HepG2 (cell line): ENCODE measurements around the gene WSB1. TPM values are rescaled to one million over a fixed set of nuclear protein-coding genes. Genes with fewer than 3 reads are reported as not detected.

Experiments used
- AGO2 ChIP-seq: fragments of 200-400 bp; formaldehyde crosslinking; optimal IDR thresholded peaks from 2 replicates; pipeline ENCODE3; 2017; ENCODE audit warnings: mild to moderate bottlenecking, low read depth, low read length, moderate library complexity
- DMAP1 ChIP-seq: IDR thresholded peaks from 2 replicates; pipeline ENCODE4 v1.6.1; 2016
- IRX3 ChIP-seq: sonication (generic); formaldehyde crosslinking; IDR thresholded peaks from 2 replicates; pipeline ENCODE4 v1.8.1; 2023; ENCODE audit warnings: mild to moderate bottlenecking, low read depth, missing genetic modification reagents, borderline replicate concordance
- KLF13 ChIP-seq: sonication (generic); formaldehyde crosslinking; IDR thresholded peaks from 2 replicates; pipeline ENCODE4 v1.4.0; 2020; ENCODE audit warnings: mild to moderate bottlenecking, missing genetic modification reagents
- NR1H2 ChIP-seq: sonication (generic); formaldehyde crosslinking; IDR thresholded peaks from 2 replicates; pipeline ENCODE4 v1.8.1; 2022; ENCODE audit warnings: low read depth, missing genetic modification reagents, borderline replicate concordance
- NR2F2 ChIP-seq: IDR thresholded peaks from 2 replicates; pipeline ENCODE4 v1.6.1; 2012; ENCODE audit warnings: low read depth, inconsistent platforms, borderline replicate concordance
- PTBP1 ChIP-seq: fragments of 200-400 bp; formaldehyde crosslinking; IDR thresholded peaks from 2 replicates; pipeline ENCODE4 v1.6.1; 2018; ENCODE audit warnings: low read length, low read depth; ENCODE audit not compliant: poor library complexity, severe bottlenecking
- SOX5 ChIP-seq: IDR thresholded peaks from 2 replicates; pipeline ENCODE4 v1.6.1; 2016; ENCODE audit warnings: borderline replicate concordance
- ZBTB7B ChIP-seq: sonication (generic); formaldehyde crosslinking; IDR thresholded peaks from 2 replicates; pipeline ENCODE4 v1.4.0; 2020; ENCODE audit warnings: missing genetic modification reagents
- ZNF451 ChIP-seq: sonication (generic); formaldehyde crosslinking; IDR thresholded peaks from 2 replicates; pipeline ENCODE4 v1.5.0; 2020; ENCODE audit warnings: mild to moderate bottlenecking, missing genetic modification reagents
- ZNF577 ChIP-seq: sonication (generic); formaldehyde crosslinking; IDR thresholded peaks from 2 replicates; pipeline ENCODE4 v1.4.0; 2020; ENCODE audit warnings: mild to moderate bottlenecking, low read depth, missing genetic modification reagents, borderline replicate concordance
- ZNF598 ChIP-seq: sonication (generic); formaldehyde crosslinking; IDR thresholded peaks from 2 replicates; pipeline ENCODE4 v1.5.1; 2020; ENCODE audit warnings: mild to moderate bottlenecking, missing genetic modification reagents, borderline replicate concordance
- ZNF773 ChIP-seq: sonication (generic); formaldehyde crosslinking; IDR thresholded peaks from 2 replicates; pipeline ENCODE4 v1.4.0; 2020; ENCODE audit warnings: missing genetic modification reagents, borderline replicate concordance
- ZNF780A ChIP-seq: sonication (generic); formaldehyde crosslinking; IDR thresholded peaks from 2 replicates; pipeline ENCODE4 v1.8.0; 2022; ENCODE audit warnings: mild to moderate bottlenecking, missing genetic modification reagents, moderate library complexity
- ZSCAN9 ChIP-seq: IDR thresholded peaks from 2 replicates; pipeline ENCODE4 v1.6.1; 2016; ENCODE audit warnings: borderline replicate concordance
- polyA plus RNA-seq, 8 experiments: library from polyadenylated mRNA; depleted of rRNA in 3 of 8; stranded (reverse) in 7 of 8; unstranded in 1 of 8; fragments of >200 nt; fragmentation: Illumina TruSeq in 4 of 8; extraction: Trizol in 4 of 8; gene quantifications; 2 replicates each; pipeline versions ENCODE4 v1.2.1 to v1.2.3, GENCODE V29; 2011 to 2016; ENCODE audit warnings: low read depth in 4 of 8, missing spikeins in 1 of 8, mixed read lengths in 1 of 8; ENCODE audit not compliant: insufficient read depth in 1 of 8
- total RNA-seq, 5 experiments: library from RNA; depleted of rRNA; stranded (reverse); fragments of >200 nt; fragmentation: Illumina TruSeq; extraction: Trizol; gene quantifications; 2 replicates each; pipeline ENCODE4 v1.2.3, GENCODE V29; 2016; ENCODE audit warnings: low read depth in 1 of 5
- TF ChIP-seq, protein P1 (sequence below): sonication (generic); formaldehyde crosslinking; IDR thresholded peaks from 2 replicates; pipeline ENCODE4 v1.5.0; 2020; ENCODE audit warnings: missing genetic modification reagents
- TF ChIP-seq, protein P2 (sequence below): sonication (generic); formaldehyde crosslinking; IDR thresholded peaks from 2 replicates; pipeline ENCODE4 v1.5.0; 2020; ENCODE audit warnings: mild to moderate bottlenecking, low read depth, missing genetic modification reagents, borderline replicate concordance
- TF ChIP-seq, protein P3 (sequence below): sonication (generic); formaldehyde crosslinking; IDR thresholded peaks from 2 replicates; pipeline ENCODE4 v1.5.0; 2020; ENCODE audit warnings: missing genetic modification reagents
- TF ChIP-seq, protein P4 (sequence below): sonication (generic); formaldehyde crosslinking; IDR thresholded peaks from 2 replicates; pipeline ENCODE4 v1.8.0; 2022; ENCODE audit warnings: missing genetic modification reagents, mild to moderate bottlenecking, borderline replicate concordance
- TF ChIP-seq, protein P5 (sequence below): IDR thresholded peaks from 2 replicates; pipeline ENCODE4 v1.6.1; 2016; ENCODE audit warnings: low read depth, missing genetic modification reagents, missing compliant biosample characterization

Gene WSB1
- total and polyA plus RNA-seq, 2 of the 13 experiments (the other 11 are each of a cell fraction or from before 2014, with no cell fraction given): 81.3 to 294 TPM

DNA sequence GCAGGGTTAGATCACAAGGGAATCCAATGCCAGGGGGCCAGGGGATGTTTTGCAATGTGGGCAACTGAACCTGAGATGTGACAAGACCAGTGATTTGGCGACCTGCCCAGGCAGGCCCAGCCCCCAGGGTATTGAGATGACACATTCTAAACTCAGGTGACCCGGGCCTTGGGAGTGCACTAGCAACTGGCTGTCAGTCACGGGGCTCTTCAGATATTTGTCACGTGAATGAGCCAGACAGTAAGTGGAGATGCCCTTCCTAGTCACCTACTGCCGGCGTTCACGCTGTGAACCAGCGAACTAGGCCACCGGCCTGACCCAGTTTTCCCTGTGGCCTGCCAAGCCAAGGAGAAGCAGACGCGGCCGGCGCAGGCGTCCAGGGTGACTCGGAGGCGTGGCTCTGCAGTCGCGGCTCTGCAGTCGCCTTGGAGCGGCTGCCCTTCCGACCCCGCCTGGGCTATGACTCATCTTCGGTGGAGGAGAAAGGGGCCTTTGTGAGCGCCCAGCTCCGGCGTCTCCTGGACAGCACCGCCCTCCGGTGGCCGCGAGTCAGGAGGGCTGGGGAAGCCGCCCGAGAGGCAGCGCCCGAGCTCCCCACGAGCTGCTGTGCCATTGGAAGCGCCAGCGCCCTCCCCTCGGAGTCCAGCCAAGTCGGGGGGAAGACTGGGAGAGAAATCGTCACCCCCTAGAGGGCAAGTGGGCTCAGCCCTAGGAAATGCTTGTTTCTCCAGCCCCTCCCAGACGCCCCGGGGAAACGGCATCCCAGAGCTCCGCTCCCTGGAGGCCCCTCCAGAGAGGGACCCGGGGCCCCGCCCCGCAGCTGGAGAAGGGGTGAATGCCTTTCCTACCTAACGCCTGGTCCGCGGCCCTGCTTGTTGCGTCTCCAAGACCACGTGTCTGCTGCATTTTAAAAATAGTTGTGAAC lies 38.8 kb downstream of the WSB1 start (continued):
- TF ChIP-seq NR1H2 (CRISPR knock-in tag): no peak
- peak; percentile 79; the same call in 1 of the 2 replicates for TF ChIP-seq ZNF598
- no peak for TF ChIP-seq AGO2
- TF ChIP-seq ZNF451 (CRISPR knock-in tag): 0 out of 2 replicates have a peak, but pooled peaks have one; percentile 42
- no peak for TF ChIP-seq KLF13 (CRISPR knock-in tag)
- TF ChIP-seq ZBTB7B (CRISPR knock-in tag): no peak; the same call in 1 of the 2 replicates
- no peak for TF ChIP-seq PTBP1
- peak; percentile 70; the same call in 1 of the 2 replicates for TF ChIP-seq DMAP1
- TF ChIP-seq, protein P1, sequence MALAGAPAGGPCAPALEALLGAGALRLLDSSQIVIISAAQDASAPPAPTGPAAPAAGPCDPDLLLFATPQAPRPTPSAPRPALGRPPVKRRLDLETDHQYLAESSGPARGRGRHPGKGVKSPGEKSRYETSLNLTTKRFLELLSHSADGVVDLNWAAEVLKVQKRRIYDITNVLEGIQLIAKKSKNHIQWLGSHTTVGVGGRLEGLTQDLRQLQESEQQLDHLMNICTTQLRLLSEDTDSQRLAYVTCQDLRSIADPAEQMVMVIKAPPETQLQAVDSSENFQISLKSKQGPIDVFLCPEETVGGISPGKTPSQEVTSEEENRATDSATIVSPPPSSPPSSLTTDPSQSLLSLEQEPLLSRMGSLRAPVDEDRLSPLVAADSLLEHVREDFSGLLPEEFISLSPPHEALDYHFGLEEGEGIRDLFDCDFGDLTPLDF: peak; percentile 46; the same call in 1 of the 2 replicates
- TF ChIP-seq, protein P2, sequence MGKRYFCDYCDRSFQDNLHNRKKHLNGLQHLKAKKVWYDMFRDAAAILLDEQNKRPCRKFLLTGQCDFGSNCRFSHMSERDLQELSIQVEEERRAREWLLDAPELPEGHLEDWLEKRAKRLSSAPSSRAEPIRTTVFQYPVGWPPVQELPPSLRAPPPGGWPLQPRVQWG (CRISPR knock-in tag): no peak
- TF ChIP-seq ZNF780A: no peak
- TF ChIP-seq NR2F2: peak; percentile 66; the same call in 1 of the 2 replicates
- TF ChIP-seq, protein P3, sequence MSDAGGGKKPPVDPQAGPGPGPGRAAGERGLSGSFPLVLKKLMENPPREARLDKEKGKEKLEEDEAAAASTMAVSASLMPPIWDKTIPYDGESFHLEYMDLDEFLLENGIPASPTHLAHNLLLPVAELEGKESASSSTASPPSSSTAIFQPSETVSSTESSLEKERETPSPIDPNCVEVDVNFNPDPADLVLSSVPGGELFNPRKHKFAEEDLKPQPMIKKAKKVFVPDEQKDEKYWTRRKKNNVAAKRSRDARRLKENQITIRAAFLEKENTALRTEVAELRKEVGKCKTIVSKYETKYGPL: no peak
- TF ChIP-seq ZNF577: no peak
- TF ChIP-seq, protein P4, sequence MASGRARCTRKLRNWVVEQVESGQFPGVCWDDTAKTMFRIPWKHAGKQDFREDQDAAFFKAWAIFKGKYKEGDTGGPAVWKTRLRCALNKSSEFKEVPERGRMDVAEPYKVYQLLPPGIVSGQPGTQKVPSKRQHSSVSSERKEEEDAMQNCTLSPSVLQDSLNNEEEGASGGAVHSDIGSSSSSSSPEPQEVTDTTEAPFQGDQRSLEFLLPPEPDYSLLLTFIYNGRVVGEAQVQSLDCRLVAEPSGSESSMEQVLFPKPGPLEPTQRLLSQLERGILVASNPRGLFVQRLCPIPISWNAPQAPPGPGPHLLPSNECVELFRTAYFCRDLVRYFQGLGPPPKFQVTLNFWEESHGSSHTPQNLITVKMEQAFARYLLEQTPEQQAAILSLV (CRISPR knock-in tag): no peak
- no peak for TF ChIP-seq IRX3 (CRISPR knock-in tag)
- peak; percentile 69 for TF ChIP-seq SOX5 (CRISPR knock-in tag)
- no peak for TF ChIP-seq ZNF773
- TF ChIP-seq ZSCAN9 (CRISPR knock-in tag): no peak
- TF ChIP-seq, protein P5, sequence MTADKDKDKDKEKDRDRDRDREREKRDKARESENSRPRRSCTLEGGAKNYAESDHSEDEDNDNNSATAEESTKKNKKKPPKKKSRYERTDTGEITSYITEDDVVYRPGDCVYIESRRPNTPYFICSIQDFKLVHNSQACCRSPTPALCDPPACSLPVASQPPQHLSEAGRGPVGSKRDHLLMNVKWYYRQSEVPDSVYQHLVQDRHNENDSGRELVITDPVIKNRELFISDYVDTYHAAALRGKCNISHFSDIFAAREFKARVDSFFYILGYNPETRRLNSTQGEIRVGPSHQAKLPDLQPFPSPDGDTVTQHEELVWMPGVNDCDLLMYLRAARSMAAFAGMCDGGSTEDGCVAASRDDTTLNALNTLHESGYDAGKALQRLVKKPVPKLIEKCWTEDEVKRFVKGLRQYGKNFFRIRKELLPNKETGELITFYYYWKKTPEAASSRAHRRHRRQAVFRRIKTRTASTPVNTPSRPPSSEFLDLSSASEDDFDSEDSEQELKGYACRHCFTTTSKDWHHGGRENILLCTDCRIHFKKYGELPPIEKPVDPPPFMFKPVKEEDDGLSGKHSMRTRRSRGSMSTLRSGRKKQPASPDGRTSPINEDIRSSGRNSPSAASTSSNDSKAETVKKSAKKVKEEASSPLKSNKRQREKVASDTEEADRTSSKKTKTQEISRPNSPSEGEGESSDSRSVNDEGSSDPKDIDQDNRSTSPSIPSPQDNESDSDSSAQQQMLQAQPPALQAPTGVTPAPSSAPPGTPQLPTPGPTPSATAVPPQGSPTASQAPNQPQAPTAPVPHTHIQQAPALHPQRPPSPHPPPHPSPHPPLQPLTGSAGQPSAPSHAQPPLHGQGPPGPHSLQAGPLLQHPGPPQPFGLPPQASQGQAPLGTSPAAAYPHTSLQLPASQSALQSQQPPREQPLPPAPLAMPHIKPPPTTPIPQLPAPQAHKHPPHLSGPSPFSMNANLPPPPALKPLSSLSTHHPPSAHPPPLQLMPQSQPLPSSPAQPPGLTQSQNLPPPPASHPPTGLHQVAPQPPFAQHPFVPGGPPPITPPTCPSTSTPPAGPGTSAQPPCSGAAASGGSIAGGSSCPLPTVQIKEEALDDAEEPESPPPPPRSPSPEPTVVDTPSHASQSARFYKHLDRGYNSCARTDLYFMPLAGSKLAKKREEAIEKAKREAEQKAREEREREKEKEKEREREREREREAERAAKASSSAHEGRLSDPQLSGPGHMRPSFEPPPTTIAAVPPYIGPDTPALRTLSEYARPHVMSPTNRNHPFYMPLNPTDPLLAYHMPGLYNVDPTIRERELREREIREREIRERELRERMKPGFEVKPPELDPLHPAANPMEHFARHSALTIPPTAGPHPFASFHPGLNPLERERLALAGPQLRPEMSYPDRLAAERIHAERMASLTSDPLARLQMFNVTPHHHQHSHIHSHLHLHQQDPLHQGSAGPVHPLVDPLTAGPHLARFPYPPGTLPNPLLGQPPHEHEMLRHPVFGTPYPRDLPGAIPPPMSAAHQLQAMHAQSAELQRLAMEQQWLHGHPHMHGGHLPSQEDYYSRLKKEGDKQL (CRISPR knock-in tag): no peak
